SW480 (cell line): Measurements from ENCODE around the gene ETV7.
"Not testable (repeated sequence)": the region's sequence is repeated elsewhere in the genome, so short reads cannot be mapped to it uniquely, and the experiment has no call there.

ENCODE experiments used
- DNase-seq: peaks from one replicate; pipeline ENCODE4 v3.0.0-alpha.2; 2016; ENCODE audit warnings: low spot score

The ETV7 gene

DNA sequence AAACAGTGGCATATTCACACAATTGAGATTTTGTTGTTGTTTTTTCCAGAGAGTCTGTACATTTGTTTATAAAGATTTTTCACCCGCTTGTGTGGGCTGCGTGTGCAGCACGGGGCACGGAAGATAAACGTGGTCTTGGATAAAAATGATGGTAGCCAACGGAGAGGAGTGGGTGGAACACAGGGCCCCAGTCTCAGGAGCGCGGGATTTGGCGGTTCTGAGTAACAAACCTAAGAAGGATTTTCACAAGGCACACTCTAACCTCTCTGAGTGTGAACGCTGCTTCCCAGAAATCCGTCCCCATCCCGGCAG lies 47.2 kb downstream of the ETV7 start:
- no peak for DNase-seq

DNA sequence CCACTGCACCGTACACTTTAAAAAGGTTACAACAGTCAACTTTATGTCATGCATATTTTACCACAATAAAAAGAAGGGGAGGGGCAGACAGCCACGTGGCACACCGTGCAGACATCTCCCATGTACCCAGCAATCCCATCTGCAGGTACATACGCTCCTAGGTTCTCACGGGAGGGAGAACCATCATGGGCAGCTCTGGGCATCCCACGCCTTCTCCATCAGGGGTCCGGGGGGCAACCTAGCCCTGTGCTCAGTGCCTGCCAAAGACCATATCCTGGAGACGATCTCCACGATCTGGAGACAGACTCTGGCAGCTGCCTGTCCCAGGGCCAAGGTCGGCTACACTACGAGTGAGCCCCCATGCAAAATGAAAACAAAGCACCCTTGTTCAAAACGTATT lies 48.3 kb downstream of the ETV7 start:
- DNase-seq: peak; percentile 40

DNA sequence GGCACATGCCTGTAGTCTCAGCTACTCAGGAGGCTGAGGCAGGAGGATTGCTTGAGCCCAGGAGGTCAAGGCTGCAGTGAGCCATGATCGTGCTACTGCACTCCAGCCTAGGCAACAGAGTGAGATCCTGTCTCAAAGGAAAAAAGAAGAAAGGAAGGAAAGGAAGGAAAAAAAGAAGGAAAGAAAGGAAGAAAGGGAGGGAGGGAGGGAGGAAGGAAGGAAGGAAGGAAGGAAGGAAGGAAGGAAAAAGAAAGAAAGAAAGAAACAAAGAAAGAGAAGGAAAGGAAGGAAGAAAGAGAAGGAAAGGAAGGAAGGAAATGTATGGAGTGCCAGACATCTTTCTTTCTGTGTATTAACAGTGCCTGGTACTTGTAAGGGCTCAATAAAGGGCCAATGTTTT lies 49.2 kb downstream of the ETV7 start:
- DNase-seq: not testable (repeated sequence)

DNA sequence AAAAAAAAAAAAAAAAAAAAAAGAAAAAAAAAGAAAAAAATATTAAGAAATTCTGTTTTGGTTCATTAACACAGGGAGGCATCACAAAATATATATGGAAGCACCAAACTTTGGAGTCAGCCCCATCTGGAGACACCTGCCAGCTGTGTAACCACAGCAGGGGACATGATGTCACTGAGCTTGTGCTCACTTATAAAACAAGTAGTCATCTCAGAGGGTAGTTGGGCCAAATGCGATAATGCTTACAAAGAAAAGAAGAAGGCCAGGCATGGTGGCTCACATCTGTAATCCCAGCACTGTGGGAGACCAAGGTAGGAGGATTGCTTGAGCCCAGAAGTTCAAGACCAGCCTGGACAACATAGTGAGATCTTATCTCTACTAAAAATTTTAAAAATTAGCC lies 49.7 kb downstream of the ETV7 start:
- DNase-seq: no peak

DNA sequence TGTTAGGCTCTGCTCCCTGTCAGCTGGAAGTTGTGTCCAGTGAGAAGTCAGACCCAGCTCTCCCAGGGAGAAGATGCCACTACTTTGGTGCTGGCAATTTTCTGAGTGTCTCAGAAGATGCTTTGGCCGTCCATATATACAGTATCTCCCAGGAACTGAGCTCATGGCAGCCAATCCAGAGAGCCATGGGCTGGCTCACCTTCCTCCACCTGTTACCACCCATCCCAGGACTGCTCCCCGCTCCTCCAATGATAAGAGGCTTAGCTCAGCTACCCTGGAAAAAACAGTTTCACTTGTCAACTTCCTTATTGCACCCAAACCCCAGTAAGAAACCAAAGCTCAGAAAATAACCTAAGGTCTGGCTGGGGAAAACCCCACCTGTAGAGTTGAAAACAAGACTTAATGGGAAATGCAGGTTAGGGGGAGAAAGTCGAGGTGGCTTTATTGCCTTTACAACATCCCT lies 50.7 kb downstream of the ETV7 start, which contains the start of gene BNIP5:
Gene BNIP5 (minus strand): TSS at position 110 of the 463 bp plus-strand sequence. CDS start 6,198 bp downstream, outside the sequence.
- DNase-seq: no peak

DNA sequence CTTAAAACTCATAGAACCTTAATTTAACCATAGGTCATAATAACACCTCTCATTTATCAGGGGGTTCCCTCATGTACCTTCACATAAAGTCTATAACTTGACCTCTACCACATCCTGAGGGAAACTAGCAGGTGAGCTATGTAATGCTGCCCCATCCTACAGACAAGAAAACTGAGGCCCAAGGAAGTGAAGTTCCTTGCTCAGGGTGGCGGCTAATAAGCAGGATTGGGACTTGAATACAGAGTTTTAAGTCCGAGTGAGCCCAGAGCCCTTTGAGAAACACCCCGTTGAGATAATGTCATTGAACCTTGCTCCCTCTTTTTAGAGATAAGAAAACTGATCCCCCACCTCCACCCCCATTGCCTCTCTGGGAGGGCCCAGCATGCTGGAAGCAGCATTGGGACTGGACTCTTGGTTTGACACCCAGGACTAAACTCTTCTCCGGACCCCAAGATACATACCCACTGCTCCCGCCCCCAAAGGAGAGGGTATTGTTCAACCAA lies 51.2 kb downstream of the ETV7 start:
- no peak for DNase-seq

DNA sequence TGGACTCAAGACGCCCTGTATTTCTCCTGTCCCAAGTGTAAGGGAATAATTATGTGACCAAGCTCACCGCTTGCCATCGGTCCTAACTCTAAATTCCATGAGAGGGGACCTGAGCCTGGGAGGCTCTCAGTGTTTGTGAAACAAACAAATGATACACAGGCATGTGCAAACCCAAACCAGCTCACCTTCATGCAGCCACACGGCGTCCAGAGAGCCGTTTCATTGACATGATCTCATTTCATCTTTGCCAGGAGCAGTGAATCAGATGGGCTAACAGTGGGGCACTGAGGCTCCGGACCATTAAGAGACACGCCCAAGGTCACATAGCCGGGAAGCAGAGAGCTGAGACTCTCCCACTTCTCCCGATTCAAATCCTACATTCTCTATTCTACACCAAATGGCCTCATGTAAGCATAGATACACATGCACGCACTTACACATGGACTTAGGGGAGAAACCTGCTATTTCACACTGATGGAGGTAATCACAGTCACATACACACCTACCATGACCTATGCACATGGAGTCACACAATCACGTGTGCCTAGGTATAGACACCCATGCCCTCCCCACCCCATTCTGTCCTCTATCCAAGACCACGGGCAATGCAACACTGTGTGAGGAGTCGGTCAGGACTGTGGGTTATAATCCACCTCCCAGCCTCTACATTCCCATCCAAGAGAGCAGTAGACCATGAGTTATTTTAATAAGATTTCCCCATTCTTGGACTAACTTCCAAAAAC lies 51.8 kb downstream of the ETV7 start:
- DNase-seq: peak; percentile 36

DNA sequence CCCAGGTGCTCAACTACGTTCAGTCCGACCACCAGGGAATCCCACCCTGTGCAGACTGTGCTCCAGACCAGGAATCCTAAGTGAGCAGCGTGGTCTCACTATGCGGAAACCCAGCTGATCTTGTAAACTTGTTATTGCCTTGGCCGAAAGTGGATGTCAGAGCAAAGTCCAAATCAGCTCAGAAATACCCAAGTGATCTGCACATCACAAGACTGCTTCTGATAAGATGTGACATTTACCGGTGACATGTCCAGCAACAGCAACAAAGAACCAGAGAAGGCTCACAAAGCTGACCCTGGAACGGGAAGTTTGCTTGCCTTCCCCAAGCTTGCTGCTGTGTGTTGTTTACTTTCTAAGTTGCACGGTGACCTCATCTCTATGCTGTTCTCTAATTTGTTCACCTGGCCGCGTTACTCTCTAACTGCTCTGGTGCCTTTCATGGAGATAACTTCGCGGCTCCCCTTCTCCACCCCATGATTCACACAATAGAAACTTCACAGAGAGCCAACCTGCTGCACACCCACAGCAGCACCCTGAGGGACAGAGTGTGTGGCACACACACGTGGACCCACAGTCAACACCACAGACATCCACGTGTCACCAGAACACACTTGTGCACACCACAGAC lies 52.5 kb downstream of the ETV7 start:
- DNase-seq: peak; percentile 74

DNA sequence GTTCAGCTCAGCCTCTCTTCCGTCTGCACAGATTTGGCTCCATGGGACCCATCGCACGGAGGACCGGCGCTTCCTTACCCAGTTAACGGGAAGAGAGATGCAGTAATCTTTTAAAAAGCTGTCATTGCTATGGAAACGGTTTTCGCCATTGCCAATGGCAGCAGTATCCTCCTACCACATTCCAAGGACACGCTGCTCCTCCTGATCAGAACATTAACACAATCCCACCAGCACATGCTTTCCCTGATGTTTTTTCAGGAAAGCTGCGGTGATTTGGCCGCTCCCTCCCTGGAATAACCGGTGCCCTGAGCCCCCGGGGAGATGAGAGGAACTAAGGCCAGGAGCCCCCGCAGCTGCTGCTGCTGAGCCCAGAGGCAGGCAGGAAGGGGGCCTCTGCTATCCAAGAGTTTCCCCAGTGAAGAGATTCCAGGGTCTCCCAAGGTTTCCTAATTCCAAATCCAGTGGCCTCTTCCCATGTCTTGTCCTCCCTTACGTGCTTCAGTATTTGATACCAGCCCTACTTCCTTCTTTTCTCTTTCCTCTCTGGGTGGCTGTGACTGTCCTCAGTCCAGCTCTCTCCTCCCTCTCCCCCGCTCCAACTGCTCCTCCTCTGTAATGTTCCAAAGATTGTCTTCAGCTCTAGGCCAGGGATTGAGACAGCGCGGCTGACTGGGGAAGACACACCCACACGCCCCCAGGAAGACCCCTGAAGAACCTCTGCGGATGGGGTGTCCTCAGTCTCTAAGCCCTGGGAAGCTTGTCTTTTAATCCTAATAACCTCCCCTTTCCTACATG lies 53.3 kb downstream of the ETV7 start:
- DNase-seq: no peak

DNA sequence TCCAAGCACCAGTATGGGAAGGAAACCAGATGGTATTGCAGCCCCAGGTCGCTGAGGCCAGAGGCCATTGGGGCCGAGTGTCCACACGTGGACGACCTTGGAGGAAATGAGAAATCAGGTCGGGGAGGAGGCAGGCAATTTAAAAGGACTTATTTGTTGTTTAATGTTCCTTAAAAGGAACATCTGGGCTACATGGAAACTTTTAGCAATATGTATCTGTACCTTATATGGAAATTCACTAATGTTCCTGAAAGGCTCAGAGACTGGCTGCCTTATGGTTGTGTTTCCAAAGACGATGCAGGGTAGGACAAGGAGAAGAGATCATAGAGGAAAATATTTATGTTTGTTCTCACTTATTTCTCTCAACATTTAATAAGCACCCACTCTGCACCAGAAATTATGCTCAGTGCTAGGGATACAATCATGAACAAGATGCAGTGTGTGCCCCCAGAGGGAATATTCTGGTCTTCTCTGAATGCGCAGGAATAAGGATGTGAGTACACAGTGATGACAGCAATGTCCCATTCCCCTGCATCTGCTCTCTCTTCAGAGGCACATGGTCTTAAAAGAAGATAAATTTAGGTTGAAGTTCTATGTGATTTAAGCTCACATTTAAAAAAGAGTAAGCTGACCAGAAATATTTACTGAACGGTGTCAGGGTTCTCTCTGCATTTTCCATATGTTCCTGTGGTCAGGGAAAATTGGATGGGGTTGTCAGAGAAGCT lies 54.1 kb downstream of the ETV7 start:
- no peak for DNase-seq

DNA sequence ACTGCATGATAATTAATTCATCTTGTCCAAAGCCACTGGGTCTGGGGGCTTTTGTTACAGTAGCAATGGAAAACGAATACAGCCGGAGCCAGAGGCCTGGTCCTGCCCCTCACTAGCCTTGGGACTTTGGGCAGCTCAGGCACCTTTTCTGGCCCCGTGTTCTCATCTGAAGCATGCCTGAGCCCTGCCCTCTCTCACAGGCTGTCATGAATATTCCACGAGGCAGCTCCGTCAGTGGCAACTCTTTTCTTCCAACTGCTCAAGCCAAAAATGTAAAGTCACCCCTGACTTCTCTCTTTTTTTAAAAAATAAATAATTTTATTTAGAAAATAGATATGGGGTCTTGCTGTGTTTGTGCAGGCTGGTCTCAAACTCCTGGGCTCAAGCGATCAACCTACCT lies 56.1 kb downstream of the ETV7 start:
- no peak for DNase-seq

DNA sequence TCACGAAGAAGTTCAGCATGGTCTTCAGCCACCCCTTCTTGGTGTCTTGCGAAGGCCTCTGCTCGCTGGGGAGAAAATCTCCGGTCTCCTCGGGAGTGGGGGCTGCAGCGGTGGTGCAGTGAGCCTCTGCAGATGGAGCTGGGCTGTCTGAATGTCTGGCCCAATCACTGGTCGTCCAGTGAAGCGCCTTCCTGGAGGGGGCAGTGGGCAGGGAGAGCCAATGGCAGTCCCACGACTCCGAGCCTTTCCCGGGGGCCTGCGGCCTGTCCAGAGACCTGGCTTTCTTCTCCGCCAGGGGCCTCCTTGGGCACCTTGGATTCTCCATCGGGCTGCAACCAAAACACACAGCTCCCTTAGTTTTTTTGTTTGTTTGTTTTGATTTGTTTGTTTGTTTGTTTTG lies 57.1 kb downstream of the ETV7 start:
- no peak for DNase-seq

DNA sequence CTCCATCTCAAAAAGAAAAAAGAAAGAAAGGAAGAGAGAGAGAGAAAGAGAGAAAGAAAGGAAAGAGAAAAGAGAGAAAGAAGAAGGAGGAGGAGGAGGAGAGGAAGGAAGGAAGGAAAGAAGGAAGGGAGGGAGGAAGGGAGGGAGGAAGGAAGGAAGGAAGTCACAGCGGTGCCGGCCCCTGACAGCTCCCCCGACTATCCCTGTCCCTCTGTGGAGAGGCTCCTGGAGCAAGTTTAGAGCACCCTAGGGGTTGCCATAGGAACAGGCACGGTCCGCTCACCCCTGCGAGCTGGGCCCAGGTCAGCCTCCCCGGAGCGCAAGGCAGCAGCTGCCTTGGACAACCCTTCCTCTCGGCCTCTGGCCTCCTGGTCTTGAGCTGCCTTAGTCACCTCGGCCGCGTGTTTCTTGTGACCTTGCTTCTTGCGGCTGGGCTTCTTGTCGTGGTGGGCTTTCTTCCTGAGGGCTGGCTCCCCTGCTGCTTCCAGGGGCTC lies 57.6 kb downstream of the ETV7 start:
- DNase-seq: no peak

DNA sequence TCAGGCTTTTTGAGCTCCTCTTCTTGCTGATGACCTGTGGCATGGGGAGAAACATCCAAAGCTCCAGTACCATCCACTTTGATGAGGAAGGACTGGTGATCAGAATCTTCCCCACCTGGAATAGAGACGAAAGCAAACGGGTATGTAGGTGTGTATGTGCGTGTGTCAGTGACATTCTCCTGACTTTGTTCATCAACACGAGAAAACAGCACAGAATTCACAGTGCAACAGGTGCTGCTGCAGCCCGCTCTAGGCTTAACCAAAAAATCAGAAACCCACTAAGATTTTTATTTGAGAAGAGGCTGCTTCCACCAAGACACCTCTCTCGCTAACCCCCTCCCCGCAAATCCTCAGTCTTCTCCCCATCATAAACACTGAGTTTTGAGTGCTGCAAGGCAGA lies 58.9 kb downstream of the ETV7 start:
- no peak for DNase-seq

DNA sequence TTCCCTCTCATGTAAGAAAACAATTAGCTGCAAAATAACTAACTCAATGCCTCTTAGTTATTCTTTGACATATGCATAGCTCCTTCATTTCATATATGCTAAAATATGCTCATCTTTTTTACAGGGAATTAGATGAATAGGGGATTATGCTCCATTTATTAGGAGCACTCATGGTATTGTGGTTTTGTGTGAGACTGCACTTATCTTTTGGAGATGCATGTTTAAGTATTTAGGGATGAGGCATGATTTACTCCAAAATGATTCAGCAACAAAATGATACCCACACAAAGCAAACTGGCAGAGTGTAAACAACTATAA lies 59.6 kb downstream of the ETV7 start:
- no peak for DNase-seq

DNA sequence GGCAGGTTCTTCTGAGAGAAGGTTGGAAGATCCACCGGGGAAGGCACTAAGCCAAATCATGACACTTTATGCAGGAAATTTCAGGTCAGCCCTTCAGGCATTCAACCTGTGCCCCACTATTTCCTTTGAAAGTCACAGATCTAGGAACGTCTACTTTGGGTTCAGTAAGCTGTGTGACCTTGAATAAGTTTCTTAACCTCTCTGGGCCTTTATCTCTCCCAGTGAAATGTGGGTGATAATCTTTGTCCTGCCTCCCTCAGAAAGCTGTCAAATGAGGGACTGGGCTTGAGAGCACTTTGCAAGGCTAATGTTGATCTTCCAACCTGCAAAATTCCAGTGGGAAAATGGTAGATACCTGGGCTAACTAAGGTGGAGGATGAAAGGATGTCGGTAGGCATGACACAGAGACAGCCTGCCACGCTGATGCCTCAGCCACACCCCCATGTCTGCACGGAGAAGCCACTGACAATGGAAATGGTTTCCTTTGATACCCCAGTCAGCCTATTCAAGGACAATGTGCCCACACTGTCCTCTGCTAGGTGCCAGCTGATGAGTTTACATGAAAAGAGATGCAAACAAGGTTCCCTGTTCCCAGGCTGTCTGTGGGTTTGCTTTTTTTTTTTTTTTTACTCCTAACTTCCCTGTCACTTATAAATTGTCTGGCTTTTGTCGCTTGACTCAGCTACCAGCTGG lies 60.1 kb downstream of the ETV7 start:
- DNase-seq: peak; percentile 85

DNA sequence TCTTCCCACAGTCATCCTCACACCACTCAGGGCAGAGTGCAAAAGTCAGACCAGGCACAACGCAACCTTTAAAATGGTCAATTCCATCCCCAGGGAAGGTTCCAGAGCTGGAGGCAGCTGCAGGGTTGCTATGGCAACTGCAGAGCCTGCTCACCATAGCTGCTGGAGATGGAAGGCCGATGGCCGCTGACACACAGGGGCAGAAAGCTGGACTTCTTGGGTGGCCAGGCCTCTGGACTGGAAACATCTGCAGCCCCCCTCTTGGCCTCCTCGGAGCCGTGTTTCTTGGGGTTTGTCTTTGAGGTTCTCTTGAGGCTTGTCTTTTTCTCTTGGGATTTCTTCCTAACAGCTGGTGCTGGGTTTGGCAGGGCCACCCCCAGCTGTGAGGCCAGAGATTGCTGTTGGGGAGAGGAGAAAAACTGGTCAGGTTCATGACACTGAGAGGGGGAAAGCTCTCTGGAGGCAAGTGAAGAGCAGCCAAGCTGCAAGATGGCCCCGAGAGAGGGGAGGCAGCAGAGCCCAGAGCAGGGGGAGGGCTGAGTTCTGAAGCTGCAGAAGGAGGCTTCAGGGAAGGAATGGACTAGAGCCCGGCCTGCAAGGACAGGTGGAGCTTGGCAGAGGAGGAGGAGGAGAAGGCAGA lies 61.0 kb downstream of the ETV7 start:
- DNase-seq: no peak

DNA sequence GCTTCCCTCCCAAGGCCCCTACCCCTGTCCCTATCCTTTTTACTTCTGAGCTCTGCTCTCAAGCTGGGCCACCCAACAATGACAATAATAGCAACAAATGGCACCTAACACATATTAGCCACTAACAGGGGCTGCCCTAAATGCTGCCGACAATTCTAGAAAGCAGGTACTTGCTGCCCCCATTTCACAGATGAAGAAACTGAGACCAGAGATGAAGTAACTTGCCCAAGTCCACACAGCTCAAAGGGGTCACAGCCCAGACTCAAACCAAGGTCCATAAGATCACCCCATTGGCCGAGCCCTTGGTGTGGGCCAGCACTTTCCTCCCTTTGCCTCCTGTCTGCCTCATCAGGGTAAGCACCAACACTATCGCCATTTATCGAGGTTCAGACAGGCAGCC lies 62.8 kb downstream of the ETV7 start:
- no peak for DNase-seq

DNA sequence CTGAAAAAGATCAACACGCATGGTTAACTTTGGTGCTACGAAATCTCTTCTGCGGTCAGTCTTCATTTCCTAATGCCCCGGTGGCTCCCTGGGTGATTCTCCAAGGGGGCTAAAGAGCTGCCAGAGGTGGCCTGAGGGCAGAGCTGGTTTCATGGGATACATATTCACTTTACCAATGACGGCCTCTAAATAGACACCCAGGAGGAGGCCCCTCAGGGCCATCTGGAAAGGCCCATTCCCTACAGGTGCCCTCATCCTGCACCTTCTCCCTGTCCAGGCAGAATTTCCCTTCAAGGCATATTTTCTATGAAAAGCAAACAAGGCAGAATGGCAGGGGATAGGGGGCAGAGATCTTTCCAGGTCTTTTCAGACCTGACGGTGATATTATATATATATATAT lies 63.3 kb downstream of the ETV7 start:
- DNase-seq: no peak

DNA sequence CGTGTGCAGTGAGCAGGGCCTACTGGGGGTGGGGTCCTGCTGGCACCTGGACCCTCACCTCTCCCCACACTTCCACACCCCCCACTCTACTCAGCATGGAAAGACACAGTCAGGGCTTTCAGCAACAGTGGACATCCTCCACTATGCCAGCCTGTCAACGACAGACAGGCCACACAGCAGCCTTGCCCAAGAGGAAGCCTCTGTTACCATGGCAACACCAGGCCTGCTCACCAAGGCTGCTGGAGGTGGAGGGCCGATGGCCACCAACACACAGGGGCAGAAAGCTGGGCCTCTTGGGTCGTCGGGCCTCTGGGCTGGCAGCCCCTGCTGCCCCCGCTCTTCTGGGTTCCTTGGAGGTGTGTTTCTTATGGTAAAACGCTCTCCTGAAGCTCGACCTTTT lies 64.4 kb downstream of the ETV7 start:
- DNase-seq: no peak

DNA sequence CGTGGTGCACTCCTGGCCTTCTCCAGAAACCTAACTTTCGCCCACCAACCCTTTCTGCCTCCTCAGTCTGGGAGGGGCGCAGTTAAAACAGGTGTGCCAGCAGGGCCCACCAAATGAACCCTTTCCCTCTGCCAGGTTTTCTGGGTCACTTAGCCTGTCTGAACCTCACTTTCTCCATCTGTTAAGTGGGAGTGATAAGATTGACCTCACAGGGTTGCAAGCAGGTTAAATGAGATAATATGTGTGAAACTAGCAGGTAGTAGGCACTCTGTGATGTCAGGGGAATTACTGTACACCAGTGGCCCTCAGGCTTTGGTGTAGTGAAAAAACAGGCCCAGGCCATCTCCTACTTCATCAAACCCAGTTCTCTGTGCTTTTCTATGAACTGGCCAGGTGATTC lies 64.9 kb downstream of the ETV7 start:
- DNase-seq: no peak
